CD14-positive monocyte (primary cell): ENCODE results near the gene GID8. TPM values are rescaled to one million over a fixed set of nuclear protein-coding genes. Genes with fewer than 3 reads are reported as not detected.

ENCODE experiments used
- DNase-seq, 3 donors: peaks; one replicate each; pipeline ENCODE4 v3.0.0-alpha.2; 2011 to 2022
- H2AFZ ChIP-seq: 2 replicates; pipeline ENCODE4 v1.6.0; 2012; ENCODE audit warnings: mild to moderate bottlenecking, low read depth, low read length, inconsistent platforms; ENCODE audit not compliant: insufficient read depth, poor library complexity, severe bottlenecking
- H3K27ac ChIP-seq, 2 donors: 1 replicate in 1 of 2; 2 replicates in 1 of 2; pipeline ENCODE4 v1.5.1; 2012 to 2013; ENCODE audit warnings: low read length in 2 of 2, control low read depth in 1 of 2, inconsistent platforms in 1 of 2, low read depth in 1 of 2, mild to moderate bottlenecking in 1 of 2
- H3K27me3 ChIP-seq, 2 donors: one replicate each; pipeline versions ENCODE4 v1.6.0 to v1.6.1; 2011 to 2013; ENCODE audit warnings: low read length in 2 of 2; ENCODE audit not compliant: control insufficient read depth in 2 of 2, insufficient read depth in 2 of 2
- H3K36me3 ChIP-seq, 2 donors: replicated peaks in 1 of 2; 1 replicate in 1 of 2; 2 replicates in 1 of 2; pipeline versions ENCODE4 v1.5.1 to v1.6.1; 2012 to 2013; ENCODE audit warnings: low read length in 2 of 2, control low read depth in 1 of 2, inconsistent platforms in 1 of 2, mild to moderate bottlenecking in 1 of 2; ENCODE audit not compliant: insufficient read depth in 2 of 2, control insufficient read depth in 1 of 2
- H3K4me1 ChIP-seq, 2 donors: 1 replicate in 1 of 2; 2 replicates in 1 of 2; pipeline versions ENCODE4 v1.5.1 to v1.6.1; 2012 to 2013; ENCODE audit warnings: low read length in 2 of 2, control low read depth in 1 of 2, inconsistent platforms in 1 of 2, mild to moderate bottlenecking in 1 of 2, moderate library complexity in 1 of 2; ENCODE audit not compliant: insufficient read depth in 2 of 2, control insufficient read depth in 1 of 2
- H3K4me2 ChIP-seq: replicated peaks from 2 replicates; pipeline ENCODE3; 2012; ENCODE audit warnings: low read length, moderate library complexity, mild to moderate bottlenecking; ENCODE audit not compliant: poor library complexity, severe bottlenecking; ENCODE audit errors: extremely low read depth
- H3K4me3 ChIP-seq, 3 experiments: fragments of 200-600 bp in 1 of 3; sonication (generic) in 1 of 3; replicated peaks in 1 of 3; 1 replicate in 2 of 3; 2 replicates in 1 of 3; pipeline ENCODE4 v1.5.1; 2011 to 2013; ENCODE audit warnings: low read length in 3 of 3, mild to moderate bottlenecking in 3 of 3, control low read depth in 2 of 3, low read depth in 2 of 3, inconsistent platforms in 1 of 3, moderate library complexity in 1 of 3
- H3K79me2 ChIP-seq: 2 replicates; pipeline ENCODE4 v1.6.0; 2012; ENCODE audit warnings: mild to moderate bottlenecking, control low read depth, inconsistent platforms, low read length, moderate library complexity; ENCODE audit not compliant: insufficient read depth
- H3K9ac ChIP-seq: 2 replicates; pipeline ENCODE4 v1.6.0; 2017; ENCODE audit warnings: low read length, mild to moderate bottlenecking; ENCODE audit not compliant: insufficient read depth, poor library complexity, severe bottlenecking
- H3K9me3 ChIP-seq, 2 donors: replicated peaks in 1 of 2; 1 replicate in 1 of 2; 2 replicates in 1 of 2; pipeline versions ENCODE4 v1.5.1 to v1.6.1; 2012 to 2013; ENCODE audit warnings: low read length in 2 of 2, control low read depth in 1 of 2; ENCODE audit not compliant: control insufficient read depth in 1 of 2, insufficient read depth in 1 of 2
- H4K20me1 ChIP-seq: 2 replicates; pipeline ENCODE4 v1.6.0; 2012; ENCODE audit warnings: mild to moderate bottlenecking, low read length, control low read depth, moderate library complexity; ENCODE audit not compliant: insufficient read depth
- H3K27ac Mint-ChIP-seq, 7 donors: one replicate each; pipeline ENCODE4 v1.8.0; 2020; ENCODE audit warnings: mild to moderate bottlenecking in 7 of 7, mixed read lengths in 7 of 7, moderate library complexity in 6 of 7, inconsistent platforms in 2 of 7
- H3K27me3 Mint-ChIP-seq, 3 donors: one replicate each; pipeline ENCODE4 v1.8.0; 2021 to 2022; ENCODE audit warnings: low read depth in 3 of 3, mild to moderate bottlenecking in 3 of 3, mixed read lengths in 3 of 3, moderate library complexity in 3 of 3, inconsistent platforms in 1 of 3
- H3K36me3 Mint-ChIP-seq, 2 donors: one replicate each; pipeline ENCODE4 v1.8.0; 2020; ENCODE audit warnings: mixed read lengths in 2 of 2, inconsistent platforms in 1 of 2, mild to moderate bottlenecking in 1 of 2
- H3K4me1 Mint-ChIP-seq: one replicate; pipeline ENCODE4 v1.8.0; 2020; ENCODE audit warnings: mild to moderate bottlenecking, mixed read lengths
- H3K4me3 Mint-ChIP-seq, 2 donors: one replicate each; pipeline ENCODE4 v1.8.0; 2020; ENCODE audit warnings: mild to moderate bottlenecking in 2 of 2, mixed read lengths in 2 of 2, moderate library complexity in 1 of 2
- H3K9me3 Mint-ChIP-seq, 7 donors: one replicate each; pipeline ENCODE4 v1.8.0; 2020 to 2022; ENCODE audit warnings: mixed read lengths in 7 of 7, mild to moderate bottlenecking in 6 of 7, moderate library complexity in 6 of 7, inconsistent platforms in 2 of 7
- CTCF ChIP-seq: fragments of 200-600 bp; IDR thresholded peaks from one replicate; pipeline ENCODE4 v1.8.0; 2022; ENCODE audit warnings: antibody characterized with exemption, mild to moderate bottlenecking
- WGBS: methylation state at CpG from one replicate; pipeline ENCODE4 v1.1.5; 2013; ENCODE audit warnings: missing lambda C conversion rate; ENCODE audit not compliant: insufficient coverage; 5-methylcytosine and 5-hydroxymethylcytosine counted together
- intact Hi-C, 2 donors: fragments of 100-400 bp; cut with micrococcal nuclease; formaldehyde crosslinking; loops; one replicate each; pipeline versions ENCODE4 v1.15.0 to v1.15.1; 2023
- polyA plus RNA-seq, 3 donors: library from polyadenylated mRNA; depleted of rRNA in 1 of 3; unstranded in 2 of 3; stranded (reverse) in 1 of 3; fragments of 300-500 nt in 2 of 3; fragments of >200 nt in 1 of 3; fragmentation: Illumina TruSeq in 2 of 3; gene quantifications; 1 replicate in 2 of 3; 2 replicates in 1 of 3; pipeline ENCODE4 v1.2.3, GENCODE V29; 2012 to 2021

Gene GID8
- polyA plus RNA-seq, 3 donors = 12.4 to 19.7 (median 12.7) TPM

DNA sequence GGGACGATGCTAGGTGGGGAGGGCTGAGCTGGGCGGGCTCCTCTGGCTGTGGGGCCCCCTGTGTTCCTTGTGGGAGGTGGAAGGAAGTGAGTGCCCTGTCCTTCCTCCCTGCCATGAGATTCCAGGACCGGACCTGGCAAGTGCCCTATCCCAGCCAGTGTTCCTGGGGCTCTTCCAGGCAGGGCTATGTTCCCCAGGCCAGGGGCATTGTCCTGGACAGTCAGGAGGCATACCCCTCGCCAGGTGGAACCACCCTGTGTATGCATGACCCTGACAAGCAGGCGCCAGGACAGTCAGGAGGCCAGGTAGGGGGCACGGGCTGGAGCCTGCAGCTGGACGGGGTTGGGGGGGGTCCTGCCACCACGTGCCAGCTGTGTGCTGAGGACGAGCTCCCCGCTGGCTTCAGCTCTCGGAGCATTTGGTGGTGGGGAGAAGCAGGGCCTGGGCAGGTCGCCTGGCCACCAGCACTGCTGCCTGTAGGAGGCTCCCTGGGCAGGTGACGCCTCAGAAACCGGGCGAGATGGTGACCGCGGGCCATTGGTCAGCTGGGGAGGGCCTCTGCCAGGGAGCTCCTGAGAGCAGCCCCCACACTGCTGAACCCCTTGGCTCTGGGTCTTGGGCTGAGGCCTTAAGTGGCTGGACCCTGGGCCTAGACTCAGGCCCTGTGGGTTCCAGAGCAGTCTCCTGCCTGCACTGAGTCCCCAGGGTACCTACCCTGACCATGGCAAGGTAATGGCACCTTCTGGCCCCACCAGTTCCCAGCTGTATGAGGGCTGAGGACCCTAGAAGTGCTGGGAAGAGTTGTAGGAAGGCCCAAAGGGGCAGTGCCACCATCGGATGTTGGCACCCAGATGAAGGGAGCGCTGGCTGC, 15.3 kb downstream of the GID8 start:
- Mint-ChIP-seq H3K4me3 (peak overlapping the region; percentile 79 to 86), H3K27ac (peak overlapping the region; percentile 88 to 91 (median 90)), H3K4me1 (peaks cover 39% of the 10 kb centered on the region), H3K36me3 (peaks cover 22 to 29% of the 10 kb centered on the region in 2 donors), H3K9me3 (peaks cover 3 to 10% (median 6%) of the 10 kb centered on the region in 7 donors), H3K27me3 (no peaks in the 10 kb centered on the region)
- Histone ChIP-seq H3K9ac (peak overlapping the region; percentile 71), H3K27ac (peak overlapping the region; percentile 88 to 90), H3K27me3 (no peaks in the 10 kb centered on the region), H3K4me2 (peak overlapping the region; percentile 78), H4K20me1 (no peaks in the 10 kb centered on the region), H3K79me2 (peaks cover 22% of the 10 kb centered on the region), H3K9me3 (peaks cover 6 to 8% of the 10 kb centered on the region in 2 donors), H3K36me3 (peaks cover 7 to 33% of the 10 kb centered on the region in 2 donors), H3K4me1 (peaks cover 32 to 36% of the 10 kb centered on the region in 2 donors), H3K4me3 (peak overlapping the region; percentile 36 to 70 (median 50)), H2AFZ (peak overlapping the region; percentile 87)
- TF ChIP-seq CTCF = no peak
- no peak for DNase-seq
- intact Hi-C loops = loop anchor here (2.0 kb wide), 1 partner anchor 14 kb away; the partner anchor contains the start of gene GID8 (in 2 of the 2)
- 7% methylated on average over 17 of the region's 19 CpGs for WGBS

- peak overlapping the region; percentile 87 for H2AFZ ChIP-seq
- peaks cover 2 to 25% of the 10 kb centered on the region in 2 donors for H3K36me3 ChIP-seq
- no peak for TF ChIP-seq CTCF
- H3K27ac ChIP-seq = peak overlapping the region; percentile 88 to 90
- peak overlapping the region; percentile 36 to 70 (median 50) for H3K4me3 ChIP-seq
- H3K4me2 ChIP-seq = peak overlapping the region; percentile 78
- H3K4me1 ChIP-seq = peaks cover 34 to 38% of the 10 kb centered on the region in 2 donors
- DNase-seq = peak; percentile 85 to 88 (median 87)
- peaks cover 22% of the 10 kb centered on the region for H3K79me2 ChIP-seq
- H3K9me3 ChIP-seq = peaks cover 2 to 4% of the 10 kb centered on the region in 2 donors
- Mint-ChIP-seq H3K9me3 (peaks cover 0 to 2% (median under 1%) of the 10 kb centered on the region in 7 donors), H3K36me3 (peaks cover 15 to 23% of the 10 kb centered on the region in 2 donors), H3K4me1 (peaks cover 43% of the 10 kb centered on the region), H3K27me3 (no peaks in the 10 kb centered on the region), H3K4me3 (peak overlapping the region; percentile 79 to 86), H3K27ac (peak overlapping the region; percentile 88 to 91 (median 90))
- peak overlapping the region; percentile 71 for H3K9ac ChIP-seq
- no peaks in the 10 kb centered on the region for H4K20me1 ChIP-seq
- H3K27me3 ChIP-seq = no peaks in the 10 kb centered on the region
- intact Hi-C loops = loop anchor here (2.0 kb wide), 1 partner anchor 15 kb away; the partner anchor contains the start of gene GID8 (in 2 of the 2)
- under 1% methylated on average over 30 of the region's 32 CpGs for WGBS
These were observed 16.1 kb downstream of the GID8 start for GRCh38 chr20:62953839-62954703.
